Measurements from ENCODE around the gene SYTL2. TPM values are rescaled to one million over a fixed set of nuclear protein-coding genes. Genes with fewer than 3 reads are reported as not detected.

Gene SYTL2
- total and polyA plus RNA-seq, 4 donors: 29.2 to 57.4 (median 48.5) TPM

DNA sequence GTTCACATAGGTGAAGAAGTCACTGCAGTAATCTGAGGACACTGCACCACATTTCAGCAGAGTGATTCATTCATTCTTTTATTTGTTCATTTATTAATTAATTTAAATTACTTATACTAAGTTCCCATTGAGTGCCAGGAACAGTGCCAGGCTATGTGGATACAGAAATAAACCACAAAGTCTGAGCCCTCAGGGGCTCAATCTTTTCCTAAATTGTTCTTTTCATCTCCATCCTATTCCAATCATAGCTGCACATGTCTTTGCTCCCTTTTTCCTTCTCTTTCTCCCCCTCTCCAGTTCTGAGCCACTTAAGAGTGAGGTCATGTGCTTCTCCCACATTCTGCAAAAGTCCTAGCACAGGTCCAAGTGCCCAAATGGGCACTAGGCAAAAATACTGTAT, 4.9 kb downstream of the SYTL2 start:
- H3K4me3 ChIP-seq (ENCODE audit: low read length in 2 of 2): no peak overlapping the region
- DNase-seq (no peak), ATAC-seq (ENCODE audit: low FRiP score) (no peak)
- H3K36me3 ChIP-seq (ENCODE audit: control insufficient read depth in 1 of 2, insufficient read depth in 2 of 2, low read length in 1 of 2): no peaks in the 10 kb centered on the region
- H3K27ac ChIP-seq (ENCODE audit: low read depth in 1 of 2, low read length in 2 of 2): no peak overlapping the region
- H3K4me1 ChIP-seq (ENCODE audit: control insufficient read depth in 1 of 2, insufficient read depth in 2 of 2, low read length in 2 of 2): no peaks in the 10 kb centered on the region
- no peaks in the 10 kb centered on the region for H3K27me3 ChIP-seq (ENCODE audit: control insufficient read depth in 1 of 2, insufficient read depth in 2 of 2, low read length in 1 of 2)
- intact Hi-C loops (cut with DNase I): no loop called here
- no peaks in the 10 kb centered on the region for H3K9me3 ChIP-seq (ENCODE audit: control insufficient read depth, low read length)

DNA sequence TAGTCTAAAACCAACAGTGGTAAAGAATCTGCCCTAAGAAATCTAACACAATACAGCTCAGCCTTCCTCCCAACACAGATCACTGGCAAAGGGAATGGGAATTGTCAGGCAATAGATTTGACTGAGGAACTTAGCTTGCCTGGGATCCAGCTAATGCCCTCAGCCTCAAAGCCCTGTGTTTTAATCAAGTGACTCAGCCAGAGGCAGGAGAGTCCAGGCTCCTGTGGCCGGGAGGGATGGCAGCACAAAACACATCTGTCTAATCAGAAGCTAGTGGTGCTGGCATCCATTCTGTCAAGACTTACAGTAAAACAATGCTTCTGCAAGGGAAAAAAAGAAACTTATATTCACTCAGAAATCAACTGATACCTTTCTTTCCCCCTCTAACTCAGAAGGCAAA, 5.6 kb downstream of the SYTL2 start:
- no peak overlapping the region for H3K4me3 ChIP-seq (ENCODE audit: low read length in 2 of 2)
- no peaks in the 10 kb centered on the region for H3K27me3 ChIP-seq (ENCODE audit: control insufficient read depth in 1 of 2, insufficient read depth in 2 of 2, low read length in 1 of 2)
- no peaks in the 10 kb centered on the region for H3K9me3 ChIP-seq (ENCODE audit: control insufficient read depth, low read length)
- intact Hi-C loops (cut with DNase I): no loop called here
- H3K27ac ChIP-seq (ENCODE audit: low read depth in 1 of 2, low read length in 2 of 2): no peak overlapping the region
- no peak for DNase-seq
- ATAC-seq (ENCODE audit: low FRiP score): no peak
- no peaks in the 10 kb centered on the region for H3K36me3 ChIP-seq (ENCODE audit: control insufficient read depth in 1 of 2, insufficient read depth in 2 of 2, low read length in 1 of 2)
- 62 to 77% methylated on average over 1 of the region's 1 CpG for WGBS, 2 donors
- no peaks in the 10 kb centered on the region for H3K4me1 ChIP-seq (ENCODE audit: control insufficient read depth in 1 of 2, insufficient read depth in 2 of 2, low read length in 2 of 2)

DNA sequence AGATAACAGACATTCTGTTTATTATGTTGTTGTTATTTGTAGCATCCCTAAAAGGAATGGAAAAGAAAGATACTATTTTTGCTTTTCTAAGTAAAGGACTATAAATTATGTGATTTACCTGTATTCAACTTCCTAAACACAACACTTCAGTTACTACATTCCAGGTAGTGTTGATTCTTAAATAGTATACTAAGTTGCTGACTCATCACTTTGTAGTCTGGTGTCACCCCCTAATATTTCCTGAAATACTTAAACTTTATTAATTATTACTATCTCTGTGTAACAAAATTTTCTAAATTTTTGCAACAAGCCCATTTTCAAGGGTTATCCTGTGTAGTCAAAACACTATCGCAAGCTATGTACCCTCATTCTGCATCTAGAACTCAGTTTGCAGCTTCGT, 7.0 kb downstream of the SYTL2 start:
- H3K9me3 ChIP-seq (ENCODE audit: control insufficient read depth, low read length): no peaks in the 10 kb centered on the region
- 99% methylated on average over 2 of the region's 2 CpGs for WGBS, 2 donors
- H3K27ac ChIP-seq (ENCODE audit: low read depth in 1 of 2, low read length in 2 of 2): no peak overlapping the region
- DNase-seq: no peak
- no peaks in the 10 kb centered on the region for H3K36me3 ChIP-seq (ENCODE audit: control insufficient read depth in 1 of 2, insufficient read depth in 2 of 2, low read length in 1 of 2)
- H3K4me3 ChIP-seq (ENCODE audit: low read length in 2 of 2): no peak overlapping the region
- ATAC-seq (ENCODE audit: low FRiP score): no peak
- no peaks in the 10 kb centered on the region for H3K27me3 ChIP-seq (ENCODE audit: control insufficient read depth in 1 of 2, insufficient read depth in 2 of 2, low read length in 1 of 2)
- H3K4me1 ChIP-seq (ENCODE audit: control insufficient read depth in 1 of 2, insufficient read depth in 2 of 2, low read length in 2 of 2): no peaks in the 10 kb centered on the region
- intact Hi-C loops (cut with DNase I): no loop called here

DNA sequence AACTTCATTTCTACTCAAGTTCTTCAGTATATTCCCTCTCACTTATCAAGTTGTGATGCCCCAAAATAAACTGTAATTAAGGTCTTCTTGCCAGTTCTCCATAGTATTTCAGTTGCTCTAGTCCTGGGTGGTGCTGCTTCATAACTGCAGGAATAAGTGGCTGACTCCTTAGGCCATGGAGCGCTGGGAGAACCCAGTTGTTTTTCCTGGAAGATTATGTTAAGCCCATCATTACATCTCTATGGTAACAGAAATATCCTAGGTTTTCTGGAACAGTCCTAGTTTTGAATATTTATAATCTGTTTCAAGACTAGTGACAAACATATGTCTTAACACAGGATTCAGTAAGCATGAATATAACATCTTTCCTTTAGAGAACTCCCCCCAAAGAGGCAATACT, 7.6 kb downstream of the SYTL2 start:
- Histone ChIP-seq H3K9me3 (ENCODE audit: control insufficient read depth, low read length) (no peaks in the 10 kb centered on the region), H3K27me3 (ENCODE audit: control insufficient read depth in 1 of 2, insufficient read depth in 2 of 2, low read length in 1 of 2) (no peaks in the 10 kb centered on the region), H3K27ac (ENCODE audit: low read depth in 1 of 2, low read length in 2 of 2) (no peak overlapping the region), H3K4me1 (ENCODE audit: control insufficient read depth in 1 of 2, insufficient read depth in 2 of 2, low read length in 2 of 2) (no peaks in the 10 kb centered on the region), H3K4me3 (ENCODE audit: low read length in 2 of 2) (no peak overlapping the region), H3K36me3 (ENCODE audit: control insufficient read depth in 1 of 2, insufficient read depth in 2 of 2, low read length in 1 of 2) (no peaks in the 10 kb centered on the region)
- no peak for ATAC-seq (ENCODE audit: low FRiP score)
- intact Hi-C loops (cut with DNase I): no loop called here
- WGBS, 2 donors: 79 to 80% methylated on average over 1 of the region's 1 CpG
- DNase-seq: no peak

DNA sequence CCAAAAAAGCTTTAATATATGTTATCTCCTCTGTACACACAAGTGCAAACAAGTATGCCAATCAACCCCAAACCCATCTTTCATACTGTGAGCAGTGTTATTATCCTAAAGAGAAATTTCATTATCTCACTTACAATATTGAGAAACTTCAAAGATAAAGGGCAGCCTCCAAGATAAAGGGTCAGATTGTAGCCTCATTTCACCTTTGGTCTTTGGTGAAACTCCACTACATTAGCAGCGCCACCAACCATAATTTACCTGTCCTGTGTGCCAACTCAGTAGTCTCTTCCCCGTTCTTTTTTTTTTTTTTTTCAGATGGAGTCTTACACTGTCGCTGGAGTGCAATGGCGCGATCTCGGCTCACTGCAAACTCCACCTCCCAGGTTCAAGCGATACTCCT, 9.4 kb downstream of the SYTL2 start:
- intact Hi-C loops (cut with DNase I): no loop called here
- 96 to 98% methylated on average over 7 of the region's 7 CpGs for WGBS, 2 donors
- no peak for DNase-seq
- H3K4me1 ChIP-seq (ENCODE audit: control insufficient read depth in 1 of 2, insufficient read depth in 2 of 2, low read length in 2 of 2): no peaks in the 10 kb centered on the region
- no peak overlapping the region for H3K27ac ChIP-seq (ENCODE audit: low read depth in 1 of 2, low read length in 2 of 2)
- H3K36me3 ChIP-seq (ENCODE audit: control insufficient read depth in 1 of 2, insufficient read depth in 2 of 2, low read length in 1 of 2): no peaks in the 10 kb centered on the region
- no peaks in the 10 kb centered on the region for H3K27me3 ChIP-seq (ENCODE audit: control insufficient read depth in 1 of 2, insufficient read depth in 2 of 2, low read length in 1 of 2)
- no peak for ATAC-seq (ENCODE audit: low FRiP score)
- H3K4me3 ChIP-seq (ENCODE audit: low read length in 2 of 2): no peak overlapping the region
- no peaks in the 10 kb centered on the region for H3K9me3 ChIP-seq (ENCODE audit: control insufficient read depth, low read length)

DNA sequence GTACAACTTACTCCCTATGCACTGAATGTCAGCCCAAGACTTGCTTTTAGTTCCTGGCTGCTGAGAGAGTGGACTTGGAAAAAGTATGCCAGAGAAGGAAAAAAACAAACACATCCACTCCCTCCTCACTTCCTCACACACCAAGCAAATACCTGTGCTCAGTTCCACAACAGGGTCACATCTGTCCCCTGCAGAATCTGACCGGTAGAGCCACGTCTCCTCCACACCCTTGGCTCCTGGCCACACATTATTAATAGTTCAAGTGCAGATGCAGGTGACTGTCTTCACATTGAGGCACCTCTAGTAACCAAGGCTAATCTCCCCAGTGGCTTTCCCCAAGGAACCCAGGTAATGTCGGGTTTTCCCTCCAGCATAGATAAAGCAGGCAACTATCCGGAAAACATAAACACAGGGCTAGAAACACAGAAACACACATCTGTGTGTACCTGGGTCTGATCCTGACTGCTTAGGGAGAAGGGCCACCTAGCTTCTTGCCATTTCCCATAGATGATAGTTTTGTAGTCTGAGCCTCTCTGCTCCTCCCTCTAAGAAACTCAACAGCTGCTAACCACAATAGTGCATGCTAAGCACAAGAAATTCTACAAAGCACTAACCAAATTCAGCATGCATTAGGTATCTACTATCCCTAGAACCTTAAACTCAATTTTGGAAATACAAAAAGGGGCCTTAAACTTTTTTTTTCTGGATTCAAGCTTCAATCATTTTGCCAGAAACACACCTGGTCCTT, 10.2 kb downstream of the SYTL2 start:
- intact Hi-C loops (cut with DNase I): no loop called here
- Histone ChIP-seq H3K27me3 (ENCODE audit: control insufficient read depth in 1 of 2, insufficient read depth in 2 of 2, low read length in 1 of 2) (no peaks in the 10 kb centered on the region), H3K9me3 (ENCODE audit: control insufficient read depth, low read length) (no peaks in the 10 kb centered on the region), H3K36me3 (ENCODE audit: control insufficient read depth in 1 of 2, insufficient read depth in 2 of 2, low read length in 1 of 2) (no peaks in the 10 kb centered on the region), H3K4me3 (ENCODE audit: low read length in 2 of 2) (no peak overlapping the region), H3K27ac (ENCODE audit: low read depth in 1 of 2, low read length in 2 of 2) (no peak overlapping the region), H3K4me1 (ENCODE audit: control insufficient read depth in 1 of 2, insufficient read depth in 2 of 2, low read length in 2 of 2) (no peaks in the 10 kb centered on the region)
- DNase-seq: no peak
- ATAC-seq (ENCODE audit: low FRiP score): no peak
- 89 to 90% methylated on average over 4 of the region's 4 CpGs for WGBS, 2 donors

DNA sequence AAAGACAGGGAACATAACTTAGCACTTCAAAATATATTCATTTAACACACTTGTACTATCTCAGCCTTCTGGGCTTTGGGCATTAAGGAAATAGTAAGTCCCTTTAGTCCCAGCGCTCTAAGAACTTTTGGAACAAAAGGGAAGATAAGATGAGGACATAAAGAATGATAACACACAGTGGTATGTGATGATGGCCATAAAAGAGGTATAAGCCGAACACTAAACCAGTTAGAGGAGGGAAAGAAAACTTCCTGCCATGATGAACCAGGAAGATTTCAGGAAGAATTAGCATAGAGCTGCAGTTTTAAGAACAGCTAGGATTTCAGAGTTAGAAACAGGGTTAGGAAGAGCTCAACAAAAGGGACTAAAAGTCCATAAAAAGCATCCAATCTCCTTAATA, 11.8 kb downstream of the SYTL2 start:
- H3K27ac ChIP-seq (ENCODE audit: low read depth in 1 of 2, low read length in 2 of 2): no peak overlapping the region
- no peaks in the 10 kb centered on the region for H3K36me3 ChIP-seq (ENCODE audit: control insufficient read depth in 1 of 2, insufficient read depth in 2 of 2, low read length in 1 of 2)
- H3K27me3 ChIP-seq (ENCODE audit: control insufficient read depth in 1 of 2, insufficient read depth in 2 of 2, low read length in 1 of 2): no peaks in the 10 kb centered on the region
- ATAC-seq (ENCODE audit: low FRiP score): no peak
- no peaks in the 10 kb centered on the region for H3K9me3 ChIP-seq (ENCODE audit: control insufficient read depth, low read length)
- no peaks in the 10 kb centered on the region for H3K4me1 ChIP-seq (ENCODE audit: control insufficient read depth in 1 of 2, insufficient read depth in 2 of 2, low read length in 2 of 2)
- 86 to 94% methylated on average over 2 of the region's 2 CpGs for WGBS, 2 donors
- no peak overlapping the region for H3K4me3 ChIP-seq (ENCODE audit: low read length in 2 of 2)
- intact Hi-C loops (cut with DNase I): no loop called here
- DNase-seq: no peak

DNA sequence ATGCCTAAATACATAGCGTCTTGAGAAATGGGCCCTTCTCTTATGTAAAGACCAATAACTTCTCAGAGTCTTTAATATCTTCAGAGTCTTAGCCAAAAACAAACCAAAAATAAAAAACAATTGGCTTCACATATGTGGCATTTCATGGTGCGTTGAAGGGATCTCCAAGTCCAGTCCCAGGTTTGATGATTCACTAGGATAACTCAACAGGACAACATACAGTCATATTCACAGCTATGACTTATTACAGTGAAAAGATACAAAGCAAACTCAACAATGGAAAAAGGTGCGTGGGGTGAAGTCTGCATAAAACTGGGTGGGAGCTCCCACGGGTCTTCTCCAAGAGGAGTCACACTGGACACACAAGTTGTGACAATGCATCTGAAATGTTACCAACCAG, 12.6 kb downstream of the SYTL2 start:
- H3K9me3 ChIP-seq (ENCODE audit: control insufficient read depth, low read length): no peaks in the 10 kb centered on the region
- H3K36me3 ChIP-seq (ENCODE audit: control insufficient read depth in 1 of 2, insufficient read depth in 2 of 2, low read length in 1 of 2): no peaks in the 10 kb centered on the region
- WGBS, 2 donors: 96% methylated on average over 4 of the region's 4 CpGs
- H3K4me3 ChIP-seq (ENCODE audit: low read length in 2 of 2): no peak overlapping the region
- no peaks in the 10 kb centered on the region for H3K27me3 ChIP-seq (ENCODE audit: control insufficient read depth in 1 of 2, insufficient read depth in 2 of 2, low read length in 1 of 2)
- intact Hi-C loops (cut with DNase I): no loop called here
- ATAC-seq (ENCODE audit: low FRiP score) (no peak), DNase-seq (no peak)
- H3K27ac ChIP-seq (ENCODE audit: low read depth in 1 of 2, low read length in 2 of 2): no peak overlapping the region
- H3K4me1 ChIP-seq (ENCODE audit: control insufficient read depth in 1 of 2, insufficient read depth in 2 of 2, low read length in 2 of 2): no peaks in the 10 kb centered on the region

DNA sequence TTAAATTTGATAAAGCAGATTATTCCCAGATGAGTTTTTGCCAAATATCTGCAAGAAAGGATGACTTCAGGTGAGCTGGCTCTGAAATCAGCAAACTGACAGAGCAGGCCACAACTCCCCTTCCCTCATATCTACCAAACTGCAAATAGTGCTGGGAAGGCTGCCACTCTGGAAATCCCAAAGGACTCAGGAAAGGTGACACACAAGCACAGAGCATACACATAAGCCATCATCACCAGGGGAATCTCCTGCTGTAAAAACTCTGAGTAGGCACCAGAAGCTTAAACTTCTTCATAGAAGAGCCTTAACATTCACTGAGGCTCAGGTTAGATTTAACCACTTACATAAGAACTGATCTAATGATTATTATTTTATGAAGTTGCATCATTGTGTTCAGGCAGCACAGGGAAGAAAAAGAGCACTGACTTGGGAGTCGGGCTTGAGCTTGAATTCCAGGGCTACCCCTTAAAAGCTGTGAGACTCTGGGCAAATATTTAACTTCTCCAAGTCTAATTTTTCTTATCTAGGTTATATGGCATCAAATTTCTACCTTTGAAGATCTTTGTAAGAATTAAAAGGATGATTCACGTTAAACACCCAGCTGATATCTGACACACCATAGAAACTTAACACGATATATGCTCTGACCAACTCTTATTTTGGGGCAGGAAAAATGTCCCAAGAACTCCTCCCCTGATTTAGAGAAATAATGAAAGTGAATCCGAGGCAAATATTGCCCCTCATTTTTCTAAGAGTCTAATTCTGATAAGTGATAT, 15.0 kb downstream of the SYTL2 start:
- WGBS, 2 donors: 66 to 71% methylated on average over 4 of the region's 4 CpGs
- DNase-seq (no peak), ATAC-seq (ENCODE audit: low FRiP score) (no peak)
- no peaks in the 10 kb centered on the region for H3K36me3 ChIP-seq (ENCODE audit: control insufficient read depth in 1 of 2, insufficient read depth in 2 of 2, low read length in 1 of 2)
- no peak overlapping the region for H3K27ac ChIP-seq (ENCODE audit: low read depth in 1 of 2, low read length in 2 of 2)
- no peaks in the 10 kb centered on the region for H3K27me3 ChIP-seq (ENCODE audit: control insufficient read depth in 1 of 2, insufficient read depth in 2 of 2, low read length in 1 of 2)
- H3K9me3 ChIP-seq (ENCODE audit: control insufficient read depth, low read length): no peaks in the 10 kb centered on the region
- intact Hi-C loops (cut with DNase I): no loop called here
- no peaks in the 10 kb centered on the region for H3K4me1 ChIP-seq (ENCODE audit: control insufficient read depth in 1 of 2, insufficient read depth in 2 of 2, low read length in 2 of 2)
- no peak overlapping the region for H3K4me3 ChIP-seq (ENCODE audit: low read length in 2 of 2)

Data from aorta (tissue), 5 donors.